Endothelial cell of umbilical vein (primary cell): Measurements from ENCODE around the gene ADCY5. TPM values are rescaled to one million over a fixed set of nuclear protein-coding genes. Genes with fewer than 3 reads are reported as not detected.

ENCODE experiments used
- BruUV-seq: library from RNA; stranded (reverse); fragments of 400-500 nt; replicated peaks from 2 replicates; lab custom pipeline; 2021; lab: Mats Ljungman, UMichigan
- CTCF ChIA-PET: fragments of 300-600, 350-600 bp; sonication (Branson Sonifier 250); formaldehyde crosslinking; loops from one replicate; lab custom pipeline; 2021; ENCODE audit warnings: antibody characterized with exemption, inconsistent platforms; lab: Charles Lee
- POLR2A ChIA-PET: fragments of 300-600, 350-600 bp; sonication (Branson Sonifier 250); formaldehyde crosslinking; loops from one replicate; lab custom pipeline; 2021; ENCODE audit warnings: antibody characterized with exemption, inconsistent platforms; lab: Charles Lee
- DNase-seq: peaks from one replicate; pipeline ENCODE4 v3.0.0-alpha.2; 2011; ENCODE audit warnings: low read depth, low spot score
- FAIRE-seq: peaks from 2 replicates; lab custom pipeline; 2011; peaks lifted over from hg19 to GRCh38; lab: Jason Lieb, UNC
- H2AFZ ChIP-seq: 2 replicates; pipeline ENCODE4 v1.6.0; 2012; ENCODE audit warnings: low read depth, low read length, control low read depth, inconsistent platforms
- H3K27ac ChIP-seq: 2 replicates; pipeline ENCODE4 v1.5.1; 2011; ENCODE audit warnings: low read depth, mild to moderate bottlenecking, control low read depth, low read length, moderate library complexity; ENCODE audit not compliant: insufficient read depth
- H3K27me3 ChIP-seq, 2 experiments: 2 replicates each; pipeline versions ENCODE4 v1.6.0 to v1.6.1; 2011; ENCODE audit warnings: low read length in 2 of 2, mixed read lengths in 1 of 2; ENCODE audit not compliant: control insufficient read depth in 2 of 2, insufficient read depth in 2 of 2
- H3K36me3 ChIP-seq, 2 experiments: 2 replicates in 1 of 2; 3 replicates in 1 of 2; pipeline ENCODE4 v1.5.1; 2011; ENCODE audit warnings: low read length in 2 of 2, mild to moderate bottlenecking in 1 of 2, moderate library complexity in 1 of 2; ENCODE audit not compliant: control insufficient read depth in 2 of 2, insufficient read depth in 2 of 2; ENCODE audit errors: extremely low read depth in 1 of 2
- H3K4me1 ChIP-seq: 3 replicates; pipeline ENCODE4 v1.5.1; 2011; ENCODE audit warnings: mild to moderate bottlenecking, low read length; ENCODE audit not compliant: control insufficient read depth, insufficient read depth; ENCODE audit errors: extremely low read depth
- H3K4me2 ChIP-seq: 2 replicates; pipeline ENCODE4 v1.6.1; 2011; ENCODE audit warnings: low read length, control low read depth, mixed read lengths; ENCODE audit not compliant: insufficient read depth
- H3K4me3 ChIP-seq, 3 experiments: fragments of 200-600 bp in 1 of 3; sonication (generic), shearing (Covaris generic) in 1 of 3; replicated peaks in 1 of 3; 2 replicates each; pipeline ENCODE4 v1.5.1; 2011 to 2016; ENCODE audit warnings: control low read depth in 3 of 3, low read length in 3 of 3, mild to moderate bottlenecking in 2 of 3, inconsistent platforms in 1 of 3, low read depth in 1 of 3, moderate library complexity in 1 of 3; ENCODE audit not compliant: insufficient read depth in 1 of 3
- H3K79me2 ChIP-seq: 2 replicates; pipeline ENCODE4 v1.6.0; 2012; ENCODE audit warnings: low read length, inconsistent platforms; ENCODE audit not compliant: control insufficient read depth, insufficient read depth
- H3K9ac ChIP-seq: replicated peaks from 2 replicates; pipeline ENCODE3; 2011; ENCODE audit warnings: low read length, control low read depth; ENCODE audit not compliant: insufficient read depth; ENCODE audit errors: extremely low read depth
- H3K9me1 ChIP-seq: replicated peaks from 3 replicates; pipeline ENCODE4 v1.6.0; 2011; ENCODE audit warnings: mild to moderate bottlenecking, low read length; ENCODE audit not compliant: control insufficient read depth, insufficient read depth; ENCODE audit errors: extremely low read depth
- H3K9me3 ChIP-seq: replicated peaks from 2 replicates; pipeline ENCODE4 v1.5.1; 2012; ENCODE audit warnings: low read length, inconsistent platforms; ENCODE audit not compliant: control insufficient read depth, insufficient read depth
- H4K20me1 ChIP-seq: replicated peaks from 2 replicates; pipeline ENCODE3; 2011; ENCODE audit warnings: mild to moderate bottlenecking, low read length; ENCODE audit not compliant: control insufficient read depth, insufficient read depth; ENCODE audit errors: extremely low read depth
- CTCF ChIP-seq, 2 donors: IDR thresholded peaks; 1 replicate in 1 of 2; 2 replicates in 1 of 2; pipeline ENCODE4 v1.5.1; 2011; ENCODE audit warnings: low read length in 2 of 2, mild to moderate bottlenecking in 2 of 2, moderate library complexity in 2 of 2, control low read depth in 1 of 2, inconsistent platforms in 1 of 2, low read depth in 1 of 2; ENCODE audit not compliant: insufficient read depth in 1 of 2; ENCODE audit errors: extremely low read depth in 1 of 2
- FOS ChIP-seq: IDR thresholded peaks from 2 replicates; pipeline ENCODE4 v1.6.1; 2011; ENCODE audit warnings: mild to moderate bottlenecking, low read length, moderate library complexity, borderline replicate concordance; ENCODE audit not compliant: insufficient read depth
- GATA2 ChIP-seq: IDR thresholded peaks from 2 replicates; pipeline ENCODE4 v1.7.0; 2011; ENCODE audit warnings: low read depth, mild to moderate bottlenecking, moderate library complexity, mixed read lengths, low read length; ENCODE audit not compliant: insufficient read length, insufficient read depth
- JUN ChIP-seq: IDR thresholded peaks from 2 replicates; pipeline ENCODE4 v1.6.1; 2011; ENCODE audit warnings: borderline replicate concordance, low read depth; ENCODE audit not compliant: insufficient read length, insufficient read depth
- MAX ChIP-seq: IDR thresholded peaks from 2 replicates; pipeline ENCODE4 v1.6.1; 2011; ENCODE audit not compliant: insufficient read depth, insufficient read length
- MYC ChIP-seq: IDR thresholded peaks from one replicate; pipeline ENCODE4 v1.6.1; 2011; ENCODE audit warnings: mild to moderate bottlenecking, low read depth, low read length
- POLR2A ChIP-seq: IDR thresholded peaks from 2 replicates; pipeline ENCODE4 v1.6.1; 2012; ENCODE audit warnings: low read depth, mild to moderate bottlenecking, control low read depth, low read length
- POLR2AphosphoS5 ChIP-seq: IDR thresholded peaks from 2 replicates; pipeline ENCODE4 v1.6.1; 2012; ENCODE audit warnings: low read depth, mild to moderate bottlenecking, control low read depth, low read length, moderate library complexity; ENCODE audit not compliant: insufficient read depth
- dilution Hi-C: fragments of 300-500 bp; cut with MboI; formaldehyde crosslinking; loops from one replicate; pipeline ENCODE4 v1.15.0; 2019; ENCODE audit warnings: low sequenced_read_pairs; ENCODE audit not compliant: extremely low pct_ligation_motif_present
- intact Hi-C: fragments of 100-400 bp; cut with micrococcal nuclease; formaldehyde crosslinking; loops from one replicate; pipeline ENCODE4 v1.10.0; 2022
- polyA plus RNA-seq, 4 experiments: library from polyadenylated mRNA; depleted of rRNA in 3 of 4; stranded (reverse) in 3 of 4; unstranded in 1 of 4; fragments of >200 nt; gene quantifications; 2 replicates each; pipeline versions ENCODE4 v1.2.1 to v1.2.3, GENCODE V29; 2011 to 2012; ENCODE audit warnings: missing spikeins in 1 of 4
- total RNA-seq: library from RNA; stranded (reverse); gene quantifications from 2 replicates; pipeline ENCODE4 v1.2.3, GENCODE V29; 2021

The ADCY5 gene
- total and polyA plus RNA-seq, 2 donors (not counting 3 experiments of a cell fraction or from before 2014, with no cell fraction given), result 0.01 TPM; not detected in 1

DNA sequence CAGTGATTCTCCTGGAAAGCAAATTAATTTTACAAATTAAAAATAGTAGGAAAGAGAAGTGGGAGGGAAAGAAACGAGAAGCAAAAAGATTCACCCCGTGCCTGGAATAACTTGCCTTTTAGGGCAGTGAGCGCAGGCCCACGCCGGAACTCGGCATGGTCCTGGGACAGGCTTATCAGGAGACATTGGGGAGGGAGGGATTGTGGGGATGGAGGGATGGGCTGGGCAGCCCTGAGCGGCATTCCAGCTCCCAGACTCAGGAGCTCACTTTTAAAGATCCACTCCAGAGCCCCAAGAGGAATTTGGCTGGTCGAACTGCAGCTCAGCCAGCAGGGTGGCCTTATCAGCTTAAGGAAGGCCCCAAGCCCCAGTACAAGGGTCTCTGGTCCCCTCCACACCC, 117.9 kb downstream of the ADCY5 start:
- ChIA-PET CTCF (interaction anchor here (1.3 to 12.7 kb wide), 4 partner anchors 159 to 231 kb away, joined by 5 to 151 read pairs (median 63); no protein-coding TSS in a partner anchor), POLR2A (no interaction called here)
- H3K27me3 ChIP-seq, result no peaks in the 10 kb centered on the region
- H2AFZ ChIP-seq, result no peak overlapping the region
- H3K9ac ChIP-seq, result no peak overlapping the region
- FAIRE-seq (no peak), DNase-seq (no peak)
- no peaks in the 10 kb centered on the region for H3K9me1 ChIP-seq
- no peaks in the 10 kb centered on the region for H3K4me1 ChIP-seq
- no peak overlapping the region for H3K27ac ChIP-seq
- intact Hi-C loops, result no loop called here
- H3K79me2 ChIP-seq, result no peaks in the 10 kb centered on the region
- BruUV-seq, result no TSS peak
- no peak overlapping the region for H3K4me3 ChIP-seq
- no peak for TF ChIP-seq CTCF (IDR thresholded peaks at IDR 0.05; ENCODE audit: extremely low read depth in 1 of 2, insufficient read depth in 1 of 2, low read depth in 1 of 2, low read length in 2 of 2)
- TF ChIP-seq MAX, result no peak
- no peak for TF ChIP-seq JUN
- H4K20me1 ChIP-seq, result no peaks in the 10 kb centered on the region
- H3K9me3 ChIP-seq, result no peaks in the 10 kb centered on the region
- no peak overlapping the region for H3K4me2 ChIP-seq
- dilution Hi-C loops, result no loop called here
- H3K36me3 ChIP-seq, result no peaks in the 10 kb centered on the region

- TF ChIP-seq POLR2AphosphoS5 (no peak), FOS (no peak), MAX (no peak), MYC (no peak), GATA2 (no peak), CTCF (IDR thresholded peaks at IDR 0.05; ENCODE audit: extremely low read depth in 1 of 2, insufficient read depth in 1 of 2, low read depth in 1 of 2, low read length in 2 of 2) (no peak), POLR2A (no peak), JUN (no peak)
- H3K9ac ChIP-seq, result no peak overlapping the region
- CTCF ChIA-PET, result interaction anchor here (1.3 to 12.7 kb wide), 6 partner anchors 13 to 231 kb away, joined by 3 to 151 read pairs (median 6); no protein-coding TSS in a partner anchor
Measured at GRCh38 chr3:123330441-123330991, 118.4 kb downstream of the ADCY5 start.

More at GRCh38 chr3:123330441-123330991, 118.4 kb downstream of the ADCY5 start:
- Histone ChIP-seq H3K4me1 (no peaks in the 10 kb centered on the region), H3K9me3 (no peaks in the 10 kb centered on the region), H3K4me3 (no peak overlapping the region), H3K9me1 (no peaks in the 10 kb centered on the region), H3K4me2 (no peak overlapping the region), H3K27ac (no peak overlapping the region), H3K79me2 (no peaks in the 10 kb centered on the region), H2AFZ (no peak overlapping the region), H3K36me3 (no peaks in the 10 kb centered on the region), H4K20me1 (no peaks in the 10 kb centered on the region), H3K27me3 (no peaks in the 10 kb centered on the region)
- POLR2A ChIA-PET, result no interaction called here
- BruUV-seq, result no TSS peak
- intact Hi-C loops, result no loop called here
- no peak for FAIRE-seq
- dilution Hi-C loops, result no loop called here
- no peak for DNase-seq
